Stimulated activated CD4-positive, alpha-beta T cell treated with anti-CD3 and anti-CD28 coated beads, Interleukin-15, amount 100 ng/mL, for 48 hours (primary cell): ENCODE results near the gene PDCD7.
"Not testable (repeated sequence)": the region's sequence is repeated elsewhere in the genome, so short reads cannot be mapped to it uniquely, and the experiment has no call there.

Experiments
- DNase-seq, 2 donors: peaks; one replicate each; pipeline ENCODE4 v3.0.0-alpha.2; 2020; ENCODE audit warnings: low read depth in 2 of 2

The PDCD7 gene

DNA sequence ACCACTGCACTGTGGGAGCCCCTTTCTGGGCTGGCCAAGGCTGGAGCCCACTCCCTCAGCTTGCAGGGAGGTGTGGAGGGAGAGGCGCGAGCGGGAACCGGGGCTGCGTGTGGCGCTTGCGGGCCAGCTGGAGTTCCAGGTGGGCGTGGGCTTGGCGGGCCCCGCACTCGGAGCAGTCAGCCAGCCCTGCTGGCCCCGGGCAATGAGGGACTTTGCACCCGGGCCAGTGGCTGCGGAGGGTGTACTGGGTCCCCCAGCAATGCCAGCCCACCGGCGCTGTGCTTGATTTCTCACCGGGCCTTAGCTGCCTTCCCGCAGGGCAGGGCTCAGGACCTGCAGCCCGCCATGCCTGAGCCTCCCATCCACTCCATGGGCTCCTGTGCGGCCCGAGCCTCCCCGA, 58.7 kb downstream of the PDCD7 start:
- not testable (repeated sequence) for DNase-seq

- DNase-seq, result no peak
Observed at GRCh38 chr15:65072617-65073016, 61.0 kb downstream of the PDCD7 start.

- DNase-seq, result no peak
Observed at GRCh38 chr15:65072027-65072426, 61.6 kb downstream of the PDCD7 start.

GRCh38 chr15:65071381-65071811, 62.2 kb downstream of the PDCD7 start:
- no peak for DNase-seq

GRCh38 chr15:65069779-65070546, 63.6 kb downstream of the PDCD7 start:
- DNase-seq, result no peak

DNA sequence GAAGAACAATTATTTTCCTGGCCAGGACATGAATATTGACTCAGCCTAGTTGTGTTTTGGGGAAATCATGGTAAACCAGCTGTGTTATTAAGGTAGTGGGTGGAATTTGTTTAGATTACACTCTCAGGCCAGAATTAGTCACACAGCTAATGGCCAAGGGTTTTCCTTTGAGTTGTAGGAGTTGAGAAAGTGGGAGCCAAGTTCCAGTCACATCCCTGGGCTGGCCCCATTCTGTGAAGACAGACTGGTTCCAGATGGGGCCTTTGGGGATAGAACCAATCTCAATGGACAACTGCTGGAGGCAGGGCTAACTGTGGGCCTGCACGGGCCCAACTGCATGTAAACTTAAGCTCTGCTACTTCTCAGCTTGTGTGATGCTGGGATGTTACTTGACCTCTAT, 64.4 kb downstream of the PDCD7 start:
- DNase-seq, result no peak

- no peak for DNase-seq
Observed at GRCh38 chr15:65068403-65068788, 65.2 kb downstream of the PDCD7 start.

GRCh38 chr15:65067645-65068402, 65.8 kb downstream of the PDCD7 start, which contains the start of gene RASL12:
Gene RASL12 (minus strand): TSS chr15:65067991. CDS start chr15:65067835, 156 bp downstream.
- no peak for DNase-seq
